HepG2 (cell line): Measurements from ENCODE around the gene CSNK1A1. TPM values are rescaled to one million over a fixed set of nuclear protein-coding genes. Genes with fewer than 3 reads are reported as not detected.

Source experiments
- ATAC-seq: fragments of 200-7000 bp; cut with Tn5 transposase; 3 replicates; pipeline ENCODE4 v1.9.1; 2020; ENCODE audit warnings: mild to moderate bottlenecking, moderate library complexity
- BruUV-seq: library from RNA; stranded (reverse); fragments of 400-500 nt; replicated peaks from 2 replicates; lab custom pipeline; 2021; lab: Mats Ljungman, UMichigan
- CTCF ChIA-PET: fragments of 300-600 bp; formaldehyde crosslinking; extraction: SDS; loops from one replicate; lab custom pipeline; 2021; ENCODE audit warnings: low total read pairs, inconsistent platforms, low intra/inter-chr PET ratio; lab: Yijun Ruan, JAX
- POLR2A ChIA-PET: fragments of 350-600 bp; sonication (Branson Sonifier 250); formaldehyde crosslinking; loops from one replicate; lab custom pipeline; 2020; ENCODE audit warnings: antibody characterized with exemption, inconsistent platforms; lab: Yijun Ruan, JAX
- DNase-seq: peaks from one replicate; pipeline ENCODE4 v3.0.0-alpha.2; 2015; ENCODE audit warnings: low spot score
- FAIRE-seq: peaks from 3 replicates; lab custom pipeline; 2011; peaks lifted over from hg19 to GRCh38; lab: Jason Lieb, UNC
- H2AFZ ChIP-seq: one replicate; pipeline ENCODE4 v1.6.1; 2011; ENCODE audit warnings: low read length, inconsistent platforms
- H3K27ac ChIP-seq: fragments of 300-600 bp; 3 replicates; pipeline ENCODE4 v1.8.0; 2011; ENCODE audit warnings: mixed run types, mild to moderate bottlenecking, mixed read lengths, low read length, inconsistent platforms; ENCODE audit not compliant: insufficient read depth; ENCODE audit errors: extremely low read length
- H3K27me3 ChIP-seq, 2 experiments: fragments of 200-600 bp in 1 of 2; 2 replicates in 1 of 2; 3 replicates in 1 of 2; pipeline versions ENCODE4 v1.6.0 to v1.8.0; 2011; ENCODE audit warnings: low read length in 2 of 2, mild to moderate bottlenecking in 2 of 2, moderate library complexity in 2 of 2, inconsistent platforms in 1 of 2; ENCODE audit not compliant: insufficient read depth in 2 of 2, control insufficient read depth in 1 of 2
- H3K36me3 ChIP-seq, 2 experiments: fragments of 200-600 bp in 1 of 2; replicated peaks in 1 of 2; 2 replicates in 1 of 2; 3 replicates in 1 of 2; pipeline versions ENCODE4 v1.5.1 to v1.8.0; 2011; ENCODE audit warnings: low read length in 2 of 2, inconsistent platforms in 1 of 2; ENCODE audit not compliant: insufficient read depth in 2 of 2, control insufficient read depth in 1 of 2
- H3K4me1 ChIP-seq: 2 replicates; pipeline ENCODE4 v1.5.1; 2012; ENCODE audit warnings: low read length, inconsistent platforms; ENCODE audit not compliant: insufficient read depth
- H3K4me2 ChIP-seq: 2 replicates; pipeline ENCODE4 v1.6.0; 2011; ENCODE audit warnings: low read depth, low read length, inconsistent platforms
- H3K4me3 ChIP-seq, 3 experiments: fragments of 200-600 bp in 1 of 3; sonication (generic), shearing (Covaris generic) in 1 of 3; replicated peaks in 1 of 3; 2 replicates each; pipeline ENCODE4 v1.5.1; 2011 to 2016; ENCODE audit warnings: low read length in 3 of 3, inconsistent platforms in 2 of 3, low read depth in 2 of 3, mild to moderate bottlenecking in 2 of 3, control low read depth in 1 of 3, mixed read lengths in 1 of 3; ENCODE audit not compliant: insufficient read depth in 1 of 3
- H3K79me2 ChIP-seq: one replicate; pipeline ENCODE4 v1.6.1; 2011; ENCODE audit warnings: low read length, inconsistent platforms; ENCODE audit not compliant: insufficient read depth
- H3K9ac ChIP-seq: 2 replicates; pipeline ENCODE4 v1.6.0; 2011; ENCODE audit warnings: mild to moderate bottlenecking, low read depth, low read length, inconsistent platforms; ENCODE audit not compliant: insufficient read depth
- H3K9me3 ChIP-seq: 2 replicates; pipeline ENCODE4 v1.5.1; 2012; ENCODE audit warnings: mild to moderate bottlenecking, low read length
- H4K20me1 ChIP-seq: 2 replicates; pipeline ENCODE4 v1.6.0; 2011; ENCODE audit warnings: inconsistent platforms, mild to moderate bottlenecking, low read length, moderate library complexity; ENCODE audit not compliant: insufficient read depth
- ZMYM3 ChIP-seq: sonication (generic); formaldehyde crosslinking; IDR thresholded peaks from 2 replicates; pipeline ENCODE4 v1.5.1; 2020; ENCODE audit warnings: mild to moderate bottlenecking, missing genetic modification reagents
- ZNF292 ChIP-seq: sonication (generic); formaldehyde crosslinking; IDR thresholded peaks from 2 replicates; pipeline ENCODE4 v1.8.1; 2022; ENCODE audit warnings: mild to moderate bottlenecking, low read depth, missing genetic modification reagents, borderline replicate concordance
- ZNF335 ChIP-seq: sonication (generic); formaldehyde crosslinking; IDR thresholded peaks from 2 replicates; pipeline ENCODE4 v1.4.0; 2020; ENCODE audit warnings: missing genetic modification reagents
- ZNF460 ChIP-seq: sonication (generic); formaldehyde crosslinking; IDR thresholded peaks from 2 replicates; pipeline ENCODE4 v1.5.1; 2020; ENCODE audit warnings: missing genetic modification reagents, mild to moderate bottlenecking, borderline replicate concordance
- ZNF615 ChIP-seq: sonication (generic); formaldehyde crosslinking; IDR thresholded peaks from 2 replicates; pipeline ENCODE4 v1.5.0; 2020; ENCODE audit warnings: mild to moderate bottlenecking, missing genetic modification reagents, borderline replicate concordance
- WGBS: methylation state at CpG from one replicate; pipeline ENCODE4 v1.1.6; 2017; ENCODE audit warnings: low lambda C conversion rate; 5-methylcytosine and 5-hydroxymethylcytosine counted together
- in situ Hi-C: cut with HindIII; loops from 2 replicates; pipeline ENCODE4 v1.10.0; 2017; ENCODE audit warnings: low pct_unique_long_range_greater_than_20kb; ENCODE audit not compliant: extremely low pct_ligation_motif_present
- intact Hi-C: fragments of 100-400 bp; cut with micrococcal nuclease; formaldehyde crosslinking; loops from one replicate; pipeline ENCODE4 v1.10.0; 2022; ENCODE audit not compliant: unreplicated experiment
- polyA plus RNA-seq, 8 experiments: library from polyadenylated mRNA; depleted of rRNA in 3 of 8; stranded (reverse) in 7 of 8; unstranded in 1 of 8; fragments of >200 nt; fragmentation: Illumina TruSeq in 4 of 8; extraction: Trizol in 4 of 8; gene quantifications; 2 replicates each; pipeline versions ENCODE4 v1.2.1 to v1.2.3, GENCODE V29; 2011 to 2016; ENCODE audit warnings: low read depth in 4 of 8, missing spikeins in 1 of 8, mixed read lengths in 1 of 8; ENCODE audit not compliant: insufficient read depth in 1 of 8
- total RNA-seq, 5 experiments: library from RNA; depleted of rRNA; stranded (reverse); fragments of >200 nt; fragmentation: Illumina TruSeq; extraction: Trizol; gene quantifications; 2 replicates each; pipeline ENCODE4 v1.2.3, GENCODE V29; 2016; ENCODE audit warnings: low read depth in 1 of 5
- TF ChIP-seq, protein P1 (sequence below): sonication (generic); formaldehyde crosslinking; IDR thresholded peaks from 2 replicates; pipeline ENCODE4 v1.5.0; 2020; ENCODE audit warnings: mild to moderate bottlenecking, missing genetic modification reagents
- TF ChIP-seq, protein P2 (sequence below): sonication (generic); IDR thresholded peaks from 2 replicates; pipeline ENCODE4 v1.6.1; 2016; ENCODE audit warnings: low read depth, borderline replicate concordance
- TF ChIP-seq, protein P3 (sequence below): sonication (generic); formaldehyde crosslinking; IDR thresholded peaks from 2 replicates; pipeline ENCODE4 v1.4.0; 2020; ENCODE audit warnings: mild to moderate bottlenecking, missing genetic modification reagents

Gene CSNK1A1
- total and polyA plus RNA-seq, 2 of the 13 experiments (the other 11 are each of a cell fraction or from before 2014, with no cell fraction given) = 89.0 to 149 TPM

DNA sequence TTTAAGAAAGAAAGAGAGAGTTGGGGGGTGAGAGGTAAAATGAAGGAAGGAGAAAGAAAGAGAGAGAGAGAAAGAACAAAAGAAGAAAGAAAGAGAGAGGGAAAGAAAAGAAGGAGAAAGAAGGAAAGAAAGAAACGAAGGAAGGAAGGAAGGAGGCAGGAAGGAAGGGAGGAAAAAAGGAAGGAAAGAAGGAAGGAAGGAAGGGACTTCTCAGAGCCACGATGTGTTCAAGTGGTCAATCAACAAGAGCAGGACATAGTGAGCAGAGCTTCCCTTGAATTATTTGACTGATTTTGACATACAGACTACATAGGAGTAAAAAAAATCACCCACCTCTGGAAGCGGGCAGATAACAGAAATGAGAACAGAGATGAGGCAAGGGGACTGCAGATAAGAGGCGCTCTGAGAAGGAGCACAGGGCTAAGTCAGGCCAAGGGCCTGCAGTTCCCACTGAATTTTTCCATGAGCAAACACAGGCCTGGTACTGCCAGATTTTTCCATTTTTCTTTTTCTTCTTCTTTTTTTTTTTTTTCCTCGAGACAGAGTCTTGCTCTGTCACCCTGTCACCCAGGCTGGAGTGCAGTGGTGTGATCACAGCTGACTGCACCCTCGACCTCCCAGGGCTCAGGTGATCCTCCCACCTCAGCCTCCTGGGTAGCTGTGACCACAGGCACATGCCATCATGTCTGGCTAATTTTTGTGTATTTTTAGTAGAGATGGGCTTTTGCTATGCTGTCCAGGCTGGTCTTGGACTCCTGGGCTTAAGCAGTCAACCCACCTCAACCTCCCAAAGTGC lies 94.4 kb downstream of the CSNK1A1 start:
- no peaks in the 10 kb centered on the region for H3K27me3 ChIP-seq
- H2AFZ ChIP-seq = no peak overlapping the region
- peaks cover 55% of the 10 kb centered on the region for H3K4me1 ChIP-seq
- no peaks in the 10 kb centered on the region for H3K79me2 ChIP-seq
- DNase-seq = no peak
- CTCF ChIA-PET = no interaction called here
- ATAC-seq = peak; percentile 7; the same call in 2 of the 3 replicates
- intact Hi-C loops (no loop called here), in situ Hi-C loops (no loop called here)
- POLR2A ChIA-PET = interaction anchor here (1.2 kb wide), 1 partner anchor 95 kb away, joined by 6 read pairs; the partner anchor contains the start of gene CSNK1A1
- peak overlapping the region; percentile 94 for H3K4me2 ChIP-seq
- H3K4me3 ChIP-seq = peak overlapping the region in 1 of 3 experiments; percentile 3; a peak in 1 of 6 replicates
- TF ChIP-seq, protein P1, sequence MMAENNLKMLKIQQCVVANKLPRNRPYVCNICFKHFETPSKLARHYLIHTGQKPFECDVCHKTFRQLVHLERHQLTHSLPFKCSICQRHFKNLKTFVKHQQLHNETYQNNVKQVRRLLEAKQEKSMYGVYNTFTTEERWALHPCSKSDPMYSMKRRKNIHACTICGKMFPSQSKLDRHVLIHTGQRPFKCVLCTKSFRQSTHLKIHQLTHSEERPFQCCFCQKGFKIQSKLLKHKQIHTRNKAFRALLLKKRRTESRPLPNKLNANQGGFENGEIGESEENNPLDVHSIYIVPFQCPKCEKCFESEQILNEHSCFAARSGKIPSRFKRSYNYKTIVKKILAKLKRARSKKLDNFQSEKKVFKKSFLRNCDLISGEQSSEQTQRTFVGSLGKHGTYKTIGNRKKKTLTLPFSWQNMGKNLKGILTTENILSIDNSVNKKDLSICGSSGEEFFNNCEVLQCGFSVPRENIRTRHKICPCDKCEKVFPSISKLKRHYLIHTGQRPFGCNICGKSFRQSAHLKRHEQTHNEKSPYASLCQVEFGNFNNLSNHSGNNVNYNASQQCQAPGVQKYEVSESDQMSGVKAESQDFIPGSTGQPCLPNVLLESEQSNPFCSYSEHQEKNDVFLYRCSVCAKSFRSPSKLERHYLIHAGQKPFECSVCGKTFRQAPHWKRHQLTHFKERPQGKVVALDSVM (CRISPR knock-in tag) = peak; percentile 86
- 0 out of 2 replicates have a peak, but pooled peaks have one; percentile 19 for TF ChIP-seq ZMYM3 (CRISPR knock-in tag)
- TF ChIP-seq ZNF292 = 0 out of 2 replicates have a peak, but pooled peaks have one; percentile 38
- TF ChIP-seq ZNF335 = no peak
- TF ChIP-seq, protein P2, sequence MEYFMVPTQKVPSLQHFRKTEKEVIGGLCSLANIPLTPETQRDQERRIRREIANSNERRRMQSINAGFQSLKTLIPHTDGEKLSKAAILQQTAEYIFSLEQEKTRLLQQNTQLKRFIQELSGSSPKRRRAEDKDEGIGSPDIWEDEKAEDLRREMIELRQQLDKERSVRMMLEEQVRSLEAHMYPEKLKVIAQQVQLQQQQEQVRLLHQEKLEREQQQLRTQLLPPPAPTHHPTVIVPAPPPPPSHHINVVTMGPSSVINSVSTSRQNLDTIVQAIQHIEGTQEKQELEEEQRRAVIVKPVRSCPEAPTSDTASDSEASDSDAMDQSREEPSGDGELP = peak; percentile 44; the same call in 1 of the 2 replicates
- TF ChIP-seq ZNF615 (CRISPR knock-in tag) = no peak
- TF ChIP-seq ZNF460 (CRISPR knock-in tag) = 0 out of 2 replicates have a peak, but pooled peaks have one; percentile 23
- TF ChIP-seq, protein P3, sequence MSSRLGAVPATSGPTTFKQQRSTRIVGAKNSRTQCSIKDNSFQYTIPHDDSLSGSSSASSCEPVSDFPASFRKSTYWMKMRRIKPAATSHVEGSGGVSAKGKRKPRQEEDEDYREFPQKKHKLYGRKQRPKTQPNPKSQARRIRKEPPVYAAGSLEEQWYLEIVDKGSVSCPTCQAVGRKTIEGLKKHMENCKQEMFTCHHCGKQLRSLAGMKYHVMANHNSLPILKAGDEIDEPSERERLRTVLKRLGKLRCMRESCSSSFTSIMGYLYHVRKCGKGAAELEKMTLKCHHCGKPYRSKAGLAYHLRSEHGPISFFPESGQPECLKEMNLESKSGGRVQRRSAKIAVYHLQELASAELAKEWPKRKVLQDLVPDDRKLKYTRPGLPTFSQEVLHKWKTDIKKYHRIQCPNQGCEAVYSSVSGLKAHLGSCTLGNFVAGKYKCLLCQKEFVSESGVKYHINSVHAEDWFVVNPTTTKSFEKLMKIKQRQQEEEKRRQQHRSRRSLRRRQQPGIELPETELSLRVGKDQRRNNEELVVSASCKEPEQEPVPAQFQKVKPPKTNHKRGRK = peak; percentile 93
- FAIRE-seq = no peak
- no TSS peak for BruUV-seq
- no peaks in the 10 kb centered on the region for H3K9me3 ChIP-seq
- H4K20me1 ChIP-seq = no peaks in the 10 kb centered on the region
- 11% methylated on average over 6 of the region's 6 CpGs for WGBS
- no peaks in the 10 kb centered on the region for H3K36me3 ChIP-seq
- no peak overlapping the region for H3K27ac ChIP-seq
- 0 out of 2 replicates have a peak overlapping the region, but pooled peaks have one; percentile 48 for H3K9ac ChIP-seq
